ENCODE measurements around the gene CDC123.

- TF ChIP-seq CTCF (IDR thresholded peaks at IDR 0.05) (no peak), POLR2A (IDR thresholded peaks at IDR 0.05) (no peak), POLR2AphosphoS5 (IDR thresholded peaks at IDR 0.05) (no peak)
These were observed 5.6 kb downstream of the CDC123 start for GRCh38 chr10:12201543-12201942.

All from suprapubic skin (tissue), 4 donors.